GM12875 (cell line): ENCODE measurements around the gene LARGE2.

Experiments
- H3K4me3 ChIP-seq: one replicate; pipeline ENCODE4 v1.5.1; 2011; ENCODE audit warnings: low read depth, low read length, control low read depth
- TF ChIP-seq, protein P1 (sequence below): IDR thresholded peaks from 2 replicates; pipeline ENCODE4 v1.5.1; 2011; ENCODE audit warnings: low read depth, mild to moderate bottlenecking, control low read depth, inconsistent platforms, low read length, moderate library complexity, borderline replicate concordance; ENCODE audit not compliant: insufficient read depth

The LARGE2 gene

DNA sequence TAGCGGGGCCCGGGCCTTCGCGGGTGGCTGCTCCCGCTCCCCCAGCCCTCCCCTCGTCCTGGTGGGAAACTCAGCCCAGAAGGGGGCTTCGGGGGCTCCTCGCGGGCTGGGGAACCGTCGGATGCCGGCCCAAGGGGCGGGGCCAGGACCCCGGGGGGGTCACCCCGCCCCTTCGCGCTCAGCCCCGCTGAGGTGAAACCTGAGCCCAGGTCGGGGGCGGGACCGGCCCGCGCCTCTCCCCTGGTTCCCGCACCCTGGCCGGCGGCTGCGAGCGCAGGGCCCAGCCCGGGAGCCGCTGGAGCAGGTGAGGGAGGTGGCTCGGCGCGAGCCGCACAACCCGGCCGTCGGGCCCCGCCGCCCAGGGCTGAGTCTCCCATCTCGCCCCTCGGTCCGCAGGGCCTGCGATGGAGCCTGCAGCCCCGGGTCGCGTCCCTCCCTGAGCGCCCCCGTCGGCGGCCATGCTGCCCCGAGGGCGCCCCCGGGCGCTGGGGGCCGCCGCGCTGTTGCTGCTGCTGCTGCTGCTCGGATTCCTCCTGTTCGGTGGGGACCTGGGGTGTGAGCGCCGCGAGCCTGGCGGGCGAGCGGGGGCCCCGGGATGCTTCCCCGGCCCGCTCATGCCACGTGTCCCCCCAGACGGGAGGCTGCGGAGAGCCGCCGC is at the start of gene LARGE2:
TSS of gene LARGE2 (plus strand) at position 232 of the 658 bp plus-strand sequence. CDS start at position 459, 227 bp downstream.
- TF ChIP-seq, protein P1, sequence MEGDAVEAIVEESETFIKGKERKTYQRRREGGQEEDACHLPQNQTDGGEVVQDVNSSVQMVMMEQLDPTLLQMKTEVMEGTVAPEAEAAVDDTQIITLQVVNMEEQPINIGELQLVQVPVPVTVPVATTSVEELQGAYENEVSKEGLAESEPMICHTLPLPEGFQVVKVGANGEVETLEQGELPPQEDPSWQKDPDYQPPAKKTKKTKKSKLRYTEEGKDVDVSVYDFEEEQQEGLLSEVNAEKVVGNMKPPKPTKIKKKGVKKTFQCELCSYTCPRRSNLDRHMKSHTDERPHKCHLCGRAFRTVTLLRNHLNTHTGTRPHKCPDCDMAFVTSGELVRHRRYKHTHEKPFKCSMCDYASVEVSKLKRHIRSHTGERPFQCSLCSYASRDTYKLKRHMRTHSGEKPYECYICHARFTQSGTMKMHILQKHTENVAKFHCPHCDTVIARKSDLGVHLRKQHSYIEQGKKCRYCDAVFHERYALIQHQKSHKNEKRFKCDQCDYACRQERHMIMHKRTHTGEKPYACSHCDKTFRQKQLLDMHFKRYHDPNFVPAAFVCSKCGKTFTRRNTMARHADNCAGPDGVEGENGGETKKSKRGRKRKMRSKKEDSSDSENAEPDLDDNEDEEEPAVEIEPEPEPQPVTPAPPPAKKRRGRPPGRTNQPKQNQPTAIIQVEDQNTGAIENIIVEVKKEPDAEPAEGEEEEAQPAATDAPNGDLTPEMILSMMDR = no peak
- no peak within 1 kb of the TSS for H3K4me3 ChIP-seq

DNA sequence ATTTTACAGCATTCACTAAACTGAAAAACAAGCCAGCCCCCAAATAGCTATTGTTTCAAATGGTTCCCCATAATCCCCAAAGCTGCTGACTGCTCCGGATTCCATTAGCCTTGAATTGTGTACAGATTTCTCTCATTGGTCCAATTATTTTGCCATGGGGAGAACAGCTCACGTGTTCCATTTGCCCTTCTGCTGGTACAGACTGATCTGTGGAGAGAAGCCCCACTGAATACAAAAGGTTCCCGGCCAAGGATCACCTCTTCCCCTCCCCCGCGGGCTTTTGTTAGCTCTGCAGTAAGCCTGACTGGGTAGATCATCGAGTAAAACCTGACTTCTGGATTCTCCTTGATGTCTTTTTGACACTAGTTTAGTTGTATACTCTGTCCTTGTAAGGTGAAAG is 46.1 kb upstream of the LARGE2 start:
- TF ChIP-seq, protein P1 = no peak
- H3K4me3 ChIP-seq = no peak overlapping the region

DNA sequence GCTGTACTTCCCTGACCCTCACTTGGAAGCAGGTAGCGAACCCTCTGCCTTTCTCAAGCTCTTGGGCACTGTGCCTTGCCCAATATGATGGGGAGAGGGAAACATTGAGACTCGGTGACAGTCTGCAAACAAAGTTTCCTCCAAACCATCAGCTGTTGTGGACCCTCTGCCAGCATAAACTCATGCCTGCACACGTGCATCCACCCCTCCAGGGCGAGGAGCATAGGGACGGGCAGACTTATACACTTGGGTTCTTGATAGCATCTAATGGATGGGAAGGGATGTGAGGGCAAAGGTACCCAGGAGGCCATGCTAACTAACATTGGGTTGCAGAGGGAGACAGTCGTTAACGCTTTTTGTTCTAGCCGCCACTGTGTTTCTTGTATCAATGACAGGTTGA is 45.2 kb upstream of the LARGE2 start:
- TF ChIP-seq, protein P1 = no peak
- H3K4me3 ChIP-seq = no peak overlapping the region

DNA sequence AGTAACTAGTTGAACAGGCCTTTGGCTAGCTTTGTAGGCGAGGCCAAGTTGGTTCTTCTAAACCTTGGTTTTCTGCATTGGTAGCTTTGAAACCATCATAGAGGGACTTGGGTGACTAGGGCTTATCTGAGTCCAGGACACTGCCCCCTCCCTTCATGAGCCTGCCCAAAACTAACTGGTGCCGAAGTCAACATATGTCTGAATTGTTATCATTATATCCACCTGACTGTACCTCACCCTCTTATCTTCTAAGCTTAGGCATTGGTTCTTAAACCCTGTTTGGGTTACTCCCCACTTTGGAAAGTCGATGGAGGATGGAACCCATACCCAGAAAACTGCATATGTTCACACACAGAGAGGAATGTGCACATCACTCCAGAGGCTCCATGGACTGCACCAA is 44.6 kb upstream of the LARGE2 start:
- TF ChIP-seq, protein P1 = no peak
- H3K4me3 ChIP-seq = no peak overlapping the region

DNA sequence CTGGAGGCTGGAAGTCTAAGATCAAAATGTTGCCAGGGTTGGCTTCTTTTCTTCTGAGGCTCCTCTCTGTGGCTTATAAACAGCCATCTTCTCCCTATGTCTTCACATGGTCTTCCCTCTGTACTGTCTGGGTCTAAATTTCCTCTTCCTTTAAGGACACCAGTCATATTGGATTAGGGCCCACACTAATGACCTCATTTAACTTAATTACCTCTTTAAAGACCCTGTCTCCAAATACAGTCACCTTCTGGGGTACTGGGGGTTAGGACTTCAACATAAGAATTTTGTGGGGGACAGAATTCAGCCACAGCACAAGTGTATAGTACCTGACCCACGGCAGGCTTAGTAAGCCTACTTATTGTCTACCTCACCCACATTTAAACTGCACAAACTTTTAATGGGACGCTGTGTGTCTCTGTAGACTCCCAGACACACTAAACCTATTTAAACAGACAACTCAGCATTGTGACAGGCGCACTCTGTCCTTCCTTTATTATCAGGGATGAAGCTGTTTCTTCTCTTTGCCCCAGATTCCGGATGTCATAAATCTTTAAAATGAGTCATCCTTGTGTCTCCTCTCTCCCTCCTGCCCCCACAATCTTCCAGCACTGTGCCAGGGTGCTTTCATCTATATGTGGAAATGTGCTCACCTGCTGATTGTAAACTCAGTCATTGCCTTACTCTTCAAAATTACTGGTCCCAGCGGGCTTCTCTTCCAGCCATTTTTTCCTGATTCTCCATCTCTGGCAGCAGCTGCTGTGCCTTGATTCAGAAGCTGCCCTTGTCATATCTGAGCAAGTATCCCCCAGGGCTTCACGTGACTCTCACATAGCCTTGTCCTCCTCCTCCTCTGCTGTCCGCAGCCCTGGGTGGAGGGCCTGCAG is 42.4 kb upstream of the LARGE2 start:
- TF ChIP-seq, protein P1 = no peak
- H3K4me3 ChIP-seq = no peak overlapping the region

DNA sequence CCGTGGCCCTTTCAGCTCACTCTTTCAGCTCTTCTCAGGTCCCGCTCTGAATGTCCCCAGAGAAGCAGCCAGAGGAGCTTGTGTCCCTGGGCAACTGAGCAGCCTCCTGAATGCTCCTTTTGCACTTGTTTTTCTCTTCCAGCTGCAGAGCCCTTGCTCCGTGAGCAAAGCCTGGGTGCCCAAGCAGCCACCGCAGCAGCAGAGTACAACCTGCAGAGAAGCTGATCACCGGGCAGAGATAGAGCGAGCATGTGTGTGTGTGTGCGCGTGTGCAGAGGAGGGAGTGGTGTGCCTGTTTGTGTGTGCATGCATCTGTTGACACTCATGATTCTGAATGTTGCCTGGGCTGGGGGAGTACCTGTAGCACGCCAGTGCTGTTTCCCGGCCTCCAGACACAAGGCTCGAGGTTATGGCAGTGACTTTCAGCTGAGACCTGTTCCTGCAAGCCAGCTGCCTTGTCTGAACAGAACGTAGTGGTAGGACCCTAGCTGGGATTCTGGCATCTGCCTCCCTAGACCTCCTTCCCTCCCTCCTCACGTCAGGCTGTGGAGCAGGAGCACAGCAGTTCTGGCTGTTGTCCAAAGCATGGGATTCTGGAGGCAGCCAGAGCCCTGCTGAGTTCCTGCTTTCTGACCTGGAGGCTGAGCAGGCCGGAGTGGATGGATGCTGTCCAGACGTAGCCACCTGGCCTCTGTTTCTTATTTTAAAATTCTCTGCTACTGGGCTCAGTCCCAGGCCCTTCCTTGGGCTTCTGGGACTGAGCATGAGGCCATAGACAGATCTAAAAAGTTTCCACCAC is 41.5 kb upstream of the LARGE2 start:
- H3K4me3 ChIP-seq = no peak overlapping the region
- TF ChIP-seq, protein P1 = no peak
